H9 (cell line): ENCODE data around the gene RPL12. TPM values are rescaled to one million over a fixed set of nuclear protein-coding genes. Genes with fewer than 3 reads are reported as not detected.
A peak's percentile ranks its signal among the peaks of the same experiment; 100 is the strongest.

Source experiments
- DNase-seq: peaks from one replicate; pipeline ENCODE4 v3.0.0-alpha.2; 2017
- H2AFZ ChIP-seq: one replicate; pipeline ENCODE4 v1.6.1; 2013; ENCODE audit warnings: mild to moderate bottlenecking, low read length, control low read depth, moderate library complexity
- H2AK5ac ChIP-seq: 2 replicates; pipeline ENCODE4 v1.6.1; 2013; ENCODE audit warnings: low read length, control low read depth, mixed read lengths; ENCODE audit not compliant: insufficient read length
- H2BK120ac ChIP-seq: one replicate; pipeline ENCODE4 v1.6.1; 2013; ENCODE audit warnings: low read depth, mild to moderate bottlenecking, low read length, control low read depth, inconsistent platforms; ENCODE audit not compliant: poor library complexity, severe bottlenecking
- H2BK12ac ChIP-seq: 2 replicates; pipeline ENCODE4 v1.6.1; 2013; ENCODE audit warnings: low read length, control low read depth, mixed read lengths, low read depth; ENCODE audit not compliant: insufficient read length
- H2BK15ac ChIP-seq: 2 replicates; pipeline ENCODE4 v1.6.1; 2013; ENCODE audit warnings: low read depth, low read length, control low read depth
- H2BK20ac ChIP-seq: one replicate; pipeline ENCODE4 v1.6.1; 2013; ENCODE audit warnings: low read depth, mild to moderate bottlenecking, low read length, control low read depth, inconsistent platforms; ENCODE audit not compliant: poor library complexity, severe bottlenecking
- H2BK5ac ChIP-seq: 2 replicates; pipeline ENCODE4 v1.6.1; 2013; ENCODE audit warnings: low read length, control low read depth, mixed read lengths; ENCODE audit not compliant: insufficient read length
- H3K14ac ChIP-seq: 2 replicates; pipeline ENCODE4 v1.6.1; 2013; ENCODE audit warnings: low read length, control low read depth; ENCODE audit not compliant: insufficient read depth
- H3K18ac ChIP-seq: 2 replicates; pipeline ENCODE4 v1.6.1; 2013; ENCODE audit warnings: low read depth, mild to moderate bottlenecking, mixed read lengths, low read length, control low read depth; ENCODE audit not compliant: insufficient read length
- H3K23ac ChIP-seq: 2 replicates; pipeline ENCODE4 v1.6.1; 2013; ENCODE audit warnings: low read length, control low read depth, mixed read lengths, low read depth; ENCODE audit not compliant: insufficient read length
- H3K23me2 ChIP-seq: 2 replicates; pipeline ENCODE4 v1.6.1; 2013; ENCODE audit warnings: low read depth, mild to moderate bottlenecking, mixed read lengths, low read length, control low read depth; ENCODE audit not compliant: insufficient read length, poor library complexity, severe bottlenecking
- H3K27ac ChIP-seq: 2 replicates; pipeline ENCODE4 v1.5.1; 2013; ENCODE audit warnings: low read length, control low read depth, mixed read lengths, low read depth; ENCODE audit not compliant: insufficient read length
- H3K27me3 ChIP-seq: 2 replicates; pipeline ENCODE4 v1.6.1; 2013; ENCODE audit warnings: low read length, control low read depth, inconsistent platforms; ENCODE audit not compliant: insufficient read depth
- H3K4ac ChIP-seq: 2 replicates; pipeline ENCODE4 v1.6.1; 2013; ENCODE audit warnings: low read depth, mild to moderate bottlenecking, control low read depth, inconsistent platforms, low read length, moderate library complexity
- H3K4me1 ChIP-seq: 2 replicates; pipeline ENCODE4 v1.6.1; 2013; ENCODE audit warnings: low read length, control low read depth, inconsistent platforms; ENCODE audit not compliant: insufficient read depth
- H3K4me2 ChIP-seq: 2 replicates; pipeline ENCODE4 v1.6.1; 2013; ENCODE audit warnings: low read length, control low read depth, mixed read lengths; ENCODE audit not compliant: insufficient read length, insufficient read depth
- H3K56ac ChIP-seq: 2 replicates; pipeline ENCODE4 v1.6.1; 2013; ENCODE audit warnings: low read depth, mild to moderate bottlenecking, mixed read lengths, low read length, control low read depth; ENCODE audit not compliant: insufficient read length
- H3K79me1 ChIP-seq: 2 replicates; pipeline ENCODE4 v1.6.1; 2013; ENCODE audit warnings: low read depth, mild to moderate bottlenecking, moderate library complexity, low read length, control low read depth, inconsistent platforms; ENCODE audit not compliant: insufficient read depth, poor library complexity, severe bottlenecking
- H3K79me2 ChIP-seq: 2 replicates; pipeline ENCODE4 v1.6.1; 2013; ENCODE audit warnings: low read length, control low read depth, inconsistent platforms; ENCODE audit not compliant: insufficient read depth
- H3K9ac ChIP-seq: 2 replicates; pipeline ENCODE4 v1.6.1; 2013; ENCODE audit warnings: low read length, control low read depth, mixed read lengths; ENCODE audit not compliant: insufficient read length; ENCODE audit errors: extremely low read depth
- H3K9me3 ChIP-seq: one replicate; pipeline ENCODE4 v1.6.1; 2013; ENCODE audit warnings: low read depth, low read length, inconsistent platforms; ENCODE audit not compliant: control insufficient read depth
- H3T11ph ChIP-seq: one replicate; pipeline ENCODE4 v1.6.1; 2013; ENCODE audit warnings: mild to moderate bottlenecking, low read length, control low read depth, inconsistent platforms
- H4K20me1 ChIP-seq: one replicate; pipeline ENCODE4 v1.6.1; 2013; ENCODE audit not compliant: control insufficient read depth, insufficient read length, insufficient read depth
- H4K5ac ChIP-seq: 2 replicates; pipeline ENCODE4 v1.6.1; 2013; ENCODE audit warnings: low read depth, mild to moderate bottlenecking, mixed read lengths, low read length, control low read depth; ENCODE audit not compliant: insufficient read length
- H4K8ac ChIP-seq: replicated peaks from 2 replicates; pipeline ENCODE4 v1.6.1; 2013; ENCODE audit warnings: low read length, control low read depth, mixed read lengths, low read depth; ENCODE audit not compliant: insufficient read length
- H4K91ac ChIP-seq: 2 replicates; pipeline ENCODE4 v1.6.1; 2013; ENCODE audit warnings: low read depth, mild to moderate bottlenecking, moderate library complexity, mixed read lengths, low read length, control low read depth; ENCODE audit not compliant: insufficient read length
- H3K27ac Mint-ChIP-seq, 3 experiments: 2 replicates in 2 of 3; 3 replicates in 1 of 3; pipeline ENCODE4 v1.8.0; 2020 to 2021; ENCODE audit warnings: mixed read lengths in 3 of 3, mild to moderate bottlenecking in 1 of 3, moderate library complexity in 1 of 3
- H3K27me3 Mint-ChIP-seq: 2 replicates; pipeline ENCODE4 v1.8.0; 2021; ENCODE audit warnings: low read depth, mild to moderate bottlenecking, moderate library complexity, mixed read lengths
- H3K36me3 Mint-ChIP-seq, 3 experiments: 2 replicates in 2 of 3; 3 replicates in 1 of 3; pipeline ENCODE4 v1.8.0; 2020 to 2021; ENCODE audit warnings: low read depth in 3 of 3, mixed read lengths in 3 of 3; ENCODE audit not compliant: insufficient read depth in 1 of 3
- H3K4me1 Mint-ChIP-seq, 2 experiments: 2 replicates each; pipeline ENCODE4 v1.8.0; 2020; ENCODE audit warnings: mixed read lengths in 2 of 2
- H3K4me3 Mint-ChIP-seq, 2 experiments: 2 replicates in 1 of 2; 3 replicates in 1 of 2; pipeline ENCODE4 v1.8.0; 2020 to 2021; ENCODE audit warnings: mild to moderate bottlenecking in 2 of 2, mixed read lengths in 2 of 2, moderate library complexity in 1 of 2
- H3K9me3 Mint-ChIP-seq, 2 experiments: 2 replicates in 1 of 2; 3 replicates in 1 of 2; pipeline ENCODE4 v1.8.0; 2020; ENCODE audit warnings: mild to moderate bottlenecking in 2 of 2, mixed read lengths in 2 of 2, moderate library complexity in 1 of 2
- WGBS: extraction: QIAGEN DNeasy Blood & Tissue Kit; methylation state at CpG from one replicate; pipeline ENCODE4 v1.1.7; 2013; ENCODE audit warnings: missing lambda C conversion rate, low lambda C conversion rate, mixed read lengths; ENCODE audit not compliant: insufficient read length; ENCODE audit errors: extremely low coverage; 5-methylcytosine and 5-hydroxymethylcytosine counted together
- total RNA-seq: library from RNA; stranded (reverse); gene quantifications from 2 replicates; pipeline ENCODE4 v1.2.1, GENCODE V29; 2021
- TF ChIP-seq, protein P1 (sequence below): fragments of 200-600 bp; sonication (generic); conservative IDR thresholded peaks from 3 replicates; pipeline ENCODE4 v1.8.0; 2021; ENCODE audit warnings: antibody characterized with exemption, mild to moderate bottlenecking

Gene RPL12
- total RNA-seq, 1 experiment from 2014 or later = 1,710 TPM

DNA sequence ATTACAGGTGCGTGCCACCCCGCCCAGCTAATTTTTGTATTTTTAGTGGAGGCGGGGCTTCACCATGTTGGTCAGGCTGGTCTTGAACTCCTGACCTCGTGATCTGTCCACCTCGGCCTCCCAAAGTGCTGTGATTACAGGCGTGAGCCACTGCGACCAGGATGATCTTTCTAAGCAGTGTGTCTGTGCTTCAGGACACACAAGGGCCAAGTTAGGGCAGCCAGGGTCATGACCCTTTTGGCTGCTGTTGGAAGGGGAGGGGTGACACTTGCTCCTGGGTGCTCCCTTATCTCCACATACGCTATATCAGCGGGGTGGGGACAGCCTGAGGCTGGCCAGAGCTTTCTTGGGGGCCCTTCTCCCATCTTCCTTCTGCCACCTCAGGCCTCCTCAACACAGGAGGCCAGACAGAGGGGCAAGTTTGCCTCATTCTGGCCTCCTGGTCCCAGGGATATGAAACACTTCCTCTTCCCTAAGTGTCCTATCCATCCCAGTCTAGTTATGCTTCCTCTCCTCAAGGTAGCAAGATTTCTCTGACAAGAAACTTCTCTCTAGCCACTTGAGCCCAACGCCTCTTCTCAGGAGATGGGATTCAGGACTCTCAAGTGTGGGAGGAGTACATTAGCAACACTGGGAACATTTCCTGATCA, 28.9 kb downstream of the RPL12 start:
- H2AFZ ChIP-seq = no peak overlapping the region
- H3K4me1 ChIP-seq = no peaks in the 10 kb centered on the region; the same call in 1 of the 2 replicates
- H4K20me1 ChIP-seq = no peaks in the 10 kb centered on the region
- H4K5ac ChIP-seq = no peak overlapping the region
- H3K27me3 ChIP-seq = no peaks in the 10 kb centered on the region
- H3K79me1 ChIP-seq = peaks cover 3% of the 10 kb centered on the region
- no peaks in the 10 kb centered on the region for H3K9me3 Mint-ChIP-seq
- H3K14ac ChIP-seq = no peak overlapping the region
- H2BK5ac ChIP-seq = no peak overlapping the region
- DNase-seq = no peak
- no peak overlapping the region for H3K18ac ChIP-seq
- H3K9me3 ChIP-seq = no peaks in the 10 kb centered on the region
- H2BK15ac ChIP-seq = no peak overlapping the region
- TF ChIP-seq, protein P1, sequence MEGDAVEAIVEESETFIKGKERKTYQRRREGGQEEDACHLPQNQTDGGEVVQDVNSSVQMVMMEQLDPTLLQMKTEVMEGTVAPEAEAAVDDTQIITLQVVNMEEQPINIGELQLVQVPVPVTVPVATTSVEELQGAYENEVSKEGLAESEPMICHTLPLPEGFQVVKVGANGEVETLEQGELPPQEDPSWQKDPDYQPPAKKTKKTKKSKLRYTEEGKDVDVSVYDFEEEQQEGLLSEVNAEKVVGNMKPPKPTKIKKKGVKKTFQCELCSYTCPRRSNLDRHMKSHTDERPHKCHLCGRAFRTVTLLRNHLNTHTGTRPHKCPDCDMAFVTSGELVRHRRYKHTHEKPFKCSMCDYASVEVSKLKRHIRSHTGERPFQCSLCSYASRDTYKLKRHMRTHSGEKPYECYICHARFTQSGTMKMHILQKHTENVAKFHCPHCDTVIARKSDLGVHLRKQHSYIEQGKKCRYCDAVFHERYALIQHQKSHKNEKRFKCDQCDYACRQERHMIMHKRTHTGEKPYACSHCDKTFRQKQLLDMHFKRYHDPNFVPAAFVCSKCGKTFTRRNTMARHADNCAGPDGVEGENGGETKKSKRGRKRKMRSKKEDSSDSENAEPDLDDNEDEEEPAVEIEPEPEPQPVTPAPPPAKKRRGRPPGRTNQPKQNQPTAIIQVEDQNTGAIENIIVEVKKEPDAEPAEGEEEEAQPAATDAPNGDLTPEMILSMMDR = no peak
- H4K91ac ChIP-seq = no peak overlapping the region
- H3K4ac ChIP-seq = no peak overlapping the region
- peaks cover 12% of the 10 kb centered on the region for H3K23me2 ChIP-seq
- peaks cover 8% of the 10 kb centered on the region; the same call in 1 of the 2 replicates for H3K79me2 ChIP-seq
- H2BK120ac ChIP-seq = no peak overlapping the region
- no peak overlapping the region for H2BK12ac ChIP-seq
- peak overlapping the region; percentile 96 to 97; a peak in 4 of 5 replicates for H3K4me3 Mint-ChIP-seq
- peaks cover 40 to 41% of the 10 kb centered on the region in 2 experiments for H3K4me1 Mint-ChIP-seq
- no peak overlapping the region for H3K4me2 ChIP-seq
- H3K27ac Mint-ChIP-seq = no peak overlapping the region
- no peak overlapping the region for H2AK5ac ChIP-seq
- H3K27me3 Mint-ChIP-seq = peaks cover 2% of the 10 kb centered on the region; the same call in 1 of the 2 replicates
- H3K9ac ChIP-seq = no peak overlapping the region
- no peak overlapping the region for H3K56ac ChIP-seq
- no peak overlapping the region for H4K8ac ChIP-seq
- no CpG with 5 or more reads among the region's 10 CpGs for WGBS
- no peak overlapping the region for H3T11ph ChIP-seq
- no peak overlapping the region for H3K23ac ChIP-seq
- peaks cover 3 to 11% (median 7%) of the 10 kb centered on the region in 3 experiments; a peak in 6 of 7 replicates for H3K36me3 Mint-ChIP-seq
- H3K27ac ChIP-seq = no peak overlapping the region
- H2BK20ac ChIP-seq = no peak overlapping the region
